Superior temporal gyrus (tissue), 1 donor: ENCODE results near the gene VSTM4.

Experiments
- DNase-seq: peaks from one replicate; pipeline ENCODE4 v3.0.0-alpha.2; 2016; ENCODE audit errors: extremely low spot score

Gene VSTM4

GRCh38 chr10:48970046-48970445 lies 145.3 kb downstream of the VSTM4 start:
- DNase-seq = no peak

- no peak for DNase-seq
Measured at GRCh38 chr10:48968036-48968435, 147.3 kb downstream of the VSTM4 start.

GRCh38 chr10:48965460-48965859 lies 149.9 kb downstream of the VSTM4 start:
- DNase-seq = no peak
